Fibroblast of the aortic adventitia (primary cell): ENCODE data around the gene OR6M1. TPM values are rescaled to one million over a fixed set of nuclear protein-coding genes. Genes with fewer than 3 reads are reported as not detected.

Experiments used
- DNase-seq: peaks from one replicate; pipeline ENCODE4 v3.0.0-alpha.2; 2010; ENCODE audit warnings: low read depth
- H3K4me3 ChIP-seq: 2 replicates; pipeline ENCODE4 v1.5.1; 2011; ENCODE audit warnings: low read depth, mild to moderate bottlenecking, control low read depth, low read length, moderate library complexity
- CTCF ChIP-seq: IDR thresholded peaks from 2 replicates; pipeline ENCODE4 v1.5.1; 2011; ENCODE audit warnings: mild to moderate bottlenecking, low read length, control low read depth, inconsistent platforms; ENCODE audit not compliant: insufficient read depth
- total RNA-seq: library from RNA; depleted of rRNA; stranded (reverse); fragments of >200 nt; gene quantifications from 2 replicates; pipeline ENCODE4 v1.2.3, GENCODE V29; 2012; ENCODE audit warnings: low replicate concordance

The OR6M1 gene
- total RNA-seq, 1 donor: not detected

GRCh38 chr11:123838199-123838598, 32.0 kb upstream of the OR6M1 start:
- TF ChIP-seq CTCF: no peak
- DNase-seq: no peak
- no peak overlapping the region for H3K4me3 ChIP-seq

GRCh38 chr11:123833095-123833494, 26.9 kb upstream of the OR6M1 start:
- no peak for TF ChIP-seq CTCF
- DNase-seq: no peak

GRCh38 chr11:123829745-123830144, 23.6 kb upstream of the OR6M1 start:
- H3K4me3 ChIP-seq: no peak overlapping the region
- no peak for TF ChIP-seq CTCF
- DNase-seq: no peak

More at GRCh38 chr11:123833095-123833494, 26.9 kb upstream of the OR6M1 start:
- no peak overlapping the region for H3K4me3 ChIP-seq

GRCh38 chr11:123822599-123822998, 16.4 kb upstream of the OR6M1 start:
- no peak for TF ChIP-seq CTCF
- H3K4me3 ChIP-seq: no peak overlapping the region
- DNase-seq: peak; percentile 2

GRCh38 chr11:123822032-123822431, 15.9 kb upstream of the OR6M1 start:
- no peak for TF ChIP-seq CTCF
- no peak overlapping the region for H3K4me3 ChIP-seq
- DNase-seq: no peak

GRCh38 chr11:123815122-123815521, 9.0 kb upstream of the OR6M1 start:
- DNase-seq: no peak
- TF ChIP-seq CTCF: no peak
- H3K4me3 ChIP-seq: no peak overlapping the region

GRCh38 chr11:123801765-123802164, 4.4 kb downstream of the OR6M1 start:
- no peak overlapping the region for H3K4me3 ChIP-seq
- DNase-seq: no peak
- TF ChIP-seq CTCF: no peak
